Neural progenitor cell (in vitro differentiated cells): ENCODE results near the gene OSM. TPM values are rescaled to one million over a fixed set of nuclear protein-coding genes. Genes with fewer than 3 reads are reported as not detected.

Experiments used
- DNase-seq: peaks from one replicate; pipeline ENCODE4 v3.0.0-alpha.2; 2016; ENCODE audit warnings: low spot score
- H2AFZ ChIP-seq: fragments of 200-600 bp; sonication (generic); replicated peaks from 2 replicates; pipeline ENCODE4 v1.6.1; 2016; ENCODE audit warnings: antibody characterized with exemption
- H3F3A ChIP-seq: fragments of 200-600 bp; sonication (generic); 2 replicates; pipeline ENCODE4 v1.6.1; 2016; ENCODE audit warnings: antibody characterized with exemption, low read depth
- H3K27ac ChIP-seq: fragments of 200-600 bp; sonication (generic); 2 replicates; pipeline ENCODE4 v1.5.1; 2016; ENCODE audit warnings: mild to moderate bottlenecking
- H3K27me3 ChIP-seq: fragments of 200-600 bp; sonication (generic); 2 replicates; pipeline ENCODE4 v1.6.1; 2016; ENCODE audit warnings: mild to moderate bottlenecking, moderate library complexity
- H3K36me3 ChIP-seq: fragments of 200-600 bp; sonication (generic); 2 replicates; pipeline ENCODE4 v1.5.1; 2016
- H3K4me1 ChIP-seq: fragments of 200-600 bp; sonication (generic); 2 replicates; pipeline ENCODE4 v1.6.1; 2016; ENCODE audit warnings: mixed run types
- H3K4me2 ChIP-seq: fragments of 200-600 bp; sonication (generic); 2 replicates; pipeline ENCODE4 v1.6.1; 2016
- H3K4me3 ChIP-seq: fragments of 200-600 bp; sonication (generic); 2 replicates; pipeline ENCODE4 v1.5.1; 2016
- H3K79me2 ChIP-seq: fragments of 200-600 bp; sonication (generic); 2 replicates; pipeline ENCODE4 v1.6.1; 2016; ENCODE audit warnings: low read depth
- H3K9ac ChIP-seq: fragments of 200-600 bp; sonication (generic); 2 replicates; pipeline ENCODE4 v1.6.1; 2016
- H3K9me3 ChIP-seq: fragments of 200-600 bp; sonication (generic); 2 replicates; pipeline ENCODE4 v1.5.1; 2016; ENCODE audit warnings: low read depth
- H4K20me1 ChIP-seq: fragments of 200-600 bp; sonication (generic); 2 replicates; pipeline ENCODE4 v1.6.1; 2016; ENCODE audit warnings: low read depth
- H3K27ac Mint-ChIP-seq: 3 replicates; pipeline ENCODE4 v1.8.0; 2021; ENCODE audit warnings: mixed read lengths
- H3K27me3 Mint-ChIP-seq: 2 replicates; pipeline ENCODE4 v1.8.0; 2022; ENCODE audit warnings: low read depth, mild to moderate bottlenecking, inconsistent platforms, moderate library complexity, mixed read lengths; ENCODE audit not compliant: insufficient read depth
- H3K36me3 Mint-ChIP-seq: 3 replicates; pipeline ENCODE4 v1.8.0; 2021; ENCODE audit warnings: mixed read lengths
- H3K4me1 Mint-ChIP-seq: 3 replicates; pipeline ENCODE4 v1.8.0; 2021; ENCODE audit warnings: mixed read lengths
- H3K4me3 Mint-ChIP-seq: 3 replicates; pipeline ENCODE4 v1.8.0; 2021; ENCODE audit warnings: mild to moderate bottlenecking, moderate library complexity, mixed read lengths
- H3K9me3 Mint-ChIP-seq: 3 replicates; pipeline ENCODE4 v1.8.0; 2020; ENCODE audit warnings: mixed read lengths
- CTCF ChIP-seq: fragments of 200-600 bp; sonication (generic); IDR thresholded peaks from 2 replicates; pipeline ENCODE4 v1.5.1; 2017; ENCODE audit warnings: antibody characterized with exemption, mild to moderate bottlenecking
- EZH2 ChIP-seq: fragments of 200-600 bp; sonication (generic); IDR thresholded peaks from 2 replicates; pipeline ENCODE4 v1.6.1; 2017; ENCODE audit warnings: antibody characterized with exemption, mild to moderate bottlenecking, moderate library complexity
- EZH2phosphoT487 ChIP-seq: fragments of 200-600 bp; sonication (generic); IDR thresholded peaks from 2 replicates; pipeline ENCODE4 v1.6.1; 2017; ENCODE audit warnings: antibody characterized with exemption
- total RNA-seq: library from RNA; depleted of rRNA; stranded (reverse); fragments of >200 nt; gene quantifications from 2 replicates; pipeline ENCODE4 v1.2.3, GENCODE V29; 2015; ENCODE audit warnings: low replicate concordance

OSM gene
- total RNA-seq, 1 donor from 2014 or later: not detected

DNA sequence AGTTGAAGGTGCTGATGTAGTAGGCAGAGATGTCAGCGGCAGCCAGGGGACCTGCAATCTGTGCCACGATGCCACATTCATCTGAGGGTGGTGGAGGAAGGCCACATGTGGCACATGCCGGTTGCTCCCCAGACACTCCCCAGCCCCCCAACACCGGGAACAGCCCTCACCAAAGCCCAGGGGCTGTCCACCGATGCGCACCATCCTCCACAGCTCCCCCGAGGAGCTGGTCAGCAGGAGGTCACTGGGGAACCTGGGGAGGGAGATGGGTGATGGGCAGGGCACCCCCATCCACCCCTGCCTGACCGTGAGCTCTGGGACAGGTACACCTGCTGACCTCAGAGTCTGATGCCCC lies 19.2 kb upstream of the OSM start:
- Histone ChIP-seq H3F3A (peaks cover 32% of the 10 kb centered on the region), H3K4me3 (no peak overlapping the region), H3K36me3 (no peaks in the 10 kb centered on the region), H3K27ac (no peak overlapping the region), H4K20me1 (no peaks in the 10 kb centered on the region), H3K4me2 (no peak overlapping the region), H3K4me1 (peaks cover 16% of the 10 kb centered on the region), H3K9me3 (no peaks in the 10 kb centered on the region), H2AFZ (no peak overlapping the region), H3K9ac (no peak overlapping the region), H3K79me2 (no peaks in the 10 kb centered on the region), H3K27me3 (no peaks in the 10 kb centered on the region)
- H3K4me3 Mint-ChIP-seq: no peak overlapping the region
- no peak overlapping the region for H3K27ac Mint-ChIP-seq
- H3K4me1 Mint-ChIP-seq: peaks cover 5% of the 10 kb centered on the region
- peaks cover 4% of the 10 kb centered on the region for H3K27me3 Mint-ChIP-seq
- H3K36me3 Mint-ChIP-seq: no peaks in the 10 kb centered on the region
- TF ChIP-seq CTCF: no peak
- no peak for TF ChIP-seq EZH2
- no peak for TF ChIP-seq EZH2phosphoT487
- H3K9me3 Mint-ChIP-seq: no peaks in the 10 kb centered on the region
- DNase-seq: no peak

- H3K27me3 Mint-ChIP-seq: peaks cover 4% of the 10 kb centered on the region
- Histone ChIP-seq H3K4me1 (peaks cover 11% of the 10 kb centered on the region), H3F3A (peaks cover 27% of the 10 kb centered on the region), H3K9ac (no peak overlapping the region), H3K27me3 (no peaks in the 10 kb centered on the region), H3K27ac (no peak overlapping the region), H3K36me3 (no peaks in the 10 kb centered on the region), H3K79me2 (no peaks in the 10 kb centered on the region), H3K9me3 (no peaks in the 10 kb centered on the region), H2AFZ (no peak overlapping the region), H3K4me3 (no peak overlapping the region), H3K4me2 (no peak overlapping the region), H4K20me1 (no peaks in the 10 kb centered on the region)
- H3K4me1 Mint-ChIP-seq: peaks cover 5% of the 10 kb centered on the region
- no peak for TF ChIP-seq EZH2phosphoT487
- no peak for TF ChIP-seq CTCF
- TF ChIP-seq EZH2: no peak
- H3K27ac Mint-ChIP-seq: no peak overlapping the region
- no peak for DNase-seq
- H3K4me3 Mint-ChIP-seq: no peak overlapping the region
- H3K36me3 Mint-ChIP-seq: no peaks in the 10 kb centered on the region
- no peaks in the 10 kb centered on the region for H3K9me3 Mint-ChIP-seq
These were observed 18.7 kb upstream of the OSM start for GRCh38 chr22:30285176-30285845.

DNA sequence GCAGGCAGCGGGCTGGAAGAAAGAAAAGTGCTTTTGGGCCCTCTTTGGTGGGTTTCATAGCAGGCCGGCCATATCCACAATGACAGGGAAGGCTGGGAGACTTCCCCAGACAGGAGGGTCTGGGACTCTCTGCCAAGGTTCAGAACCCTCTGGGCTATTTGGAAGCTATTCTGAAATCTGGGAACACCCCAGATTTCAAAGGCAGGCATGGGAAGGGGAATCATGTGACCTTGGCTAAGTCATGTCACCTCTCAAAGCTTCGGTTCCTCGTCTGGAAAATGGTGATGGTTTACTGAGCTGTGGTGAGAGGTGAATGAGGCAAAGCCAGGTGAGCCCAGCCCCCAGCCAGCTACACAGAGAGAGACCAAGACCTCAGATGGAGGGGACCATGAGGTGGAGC lies 18.0 kb upstream of the OSM start:
- no peaks in the 10 kb centered on the region for H3K9me3 Mint-ChIP-seq
- H3K27ac Mint-ChIP-seq: peak overlapping the region; percentile 72
- H3K27me3 ChIP-seq: no peaks in the 10 kb centered on the region
- no peak overlapping the region for H3K4me3 Mint-ChIP-seq
- H3K4me1 Mint-ChIP-seq: peaks cover 5% of the 10 kb centered on the region
- H3K9ac ChIP-seq: no peak overlapping the region
- no peaks in the 10 kb centered on the region for H3K9me3 ChIP-seq
- H2AFZ ChIP-seq: no peak overlapping the region
- no peaks in the 10 kb centered on the region for H3K36me3 ChIP-seq
- peaks cover 7% of the 10 kb centered on the region for H3K4me1 ChIP-seq
- H3K4me2 ChIP-seq: no peak overlapping the region
- no peaks in the 10 kb centered on the region for H3K79me2 ChIP-seq
- H4K20me1 ChIP-seq: no peaks in the 10 kb centered on the region
- DNase-seq: no peak
- peaks cover 4% of the 10 kb centered on the region for H3K27me3 Mint-ChIP-seq
- no peak overlapping the region for H3K27ac ChIP-seq
- TF ChIP-seq EZH2 (no peak), CTCF (no peak), EZH2phosphoT487 (no peak)
- no peaks in the 10 kb centered on the region for H3K36me3 Mint-ChIP-seq
- no peak overlapping the region for H3K4me3 ChIP-seq
- H3F3A ChIP-seq: peaks cover 20% of the 10 kb centered on the region
